ENCODE data around the gene KLK8.
A peak's percentile ranks its signal among the peaks of the same experiment; 100 is the strongest.
"Not testable (repeated sequence)": the region's sequence is repeated elsewhere in the genome, so short reads cannot be mapped to it uniquely, and the experiment has no call there.

KLK8 gene

DNA sequence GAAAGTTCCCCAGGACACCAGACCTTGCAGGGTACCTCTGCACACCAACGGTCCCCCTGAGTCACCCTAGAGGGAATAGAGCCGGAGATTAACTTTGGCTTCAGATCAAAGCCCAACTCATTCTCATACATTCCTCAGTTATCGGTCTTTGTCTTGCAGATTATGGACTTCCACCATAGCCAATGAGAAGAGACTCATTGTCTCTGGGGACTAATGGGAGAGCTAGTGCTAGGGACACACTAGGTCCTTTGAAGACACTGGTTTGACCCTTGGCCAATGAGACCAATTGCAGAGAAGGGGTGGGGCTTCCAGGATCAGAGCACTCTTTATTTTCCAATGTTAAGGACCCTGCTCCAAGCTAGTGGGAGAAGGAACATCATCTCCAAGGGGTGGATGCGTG, 23.8 kb downstream of the KLK8 start:
- Histone ChIP-seq H3K4me1 (no peaks in the 10 kb centered on the region), H3K79me2 (no peaks in the 10 kb centered on the region), H3K4me2 (ENCODE audit: low read length) (no peak overlapping the region), H3K27me3 (ENCODE audit: control insufficient read depth, insufficient read depth, low read length) (no peaks in the 10 kb centered on the region), H3K27ac (no peak overlapping the region), H2AFZ (no peak overlapping the region), H3K4me3 (ENCODE audit: low read depth, low read length) (no peak overlapping the region), H3K9me3 (ENCODE audit: control insufficient read depth, low read length) (no peaks in the 10 kb centered on the region), H3K9ac (no peak overlapping the region), H3K36me3 (ENCODE audit: control insufficient read depth, insufficient read depth, low read length) (no peaks in the 10 kb centered on the region)
- no peak for TF ChIP-seq CTCF (IDR thresholded peaks at IDR 0.05)

GRCh38 chr19:50975766-50976165, 25.6 kb downstream of the KLK8 start:
- Histone ChIP-seq H3K36me3 (ENCODE audit: control insufficient read depth, insufficient read depth, low read length) (no peaks in the 10 kb centered on the region), H3K79me2 (no peaks in the 10 kb centered on the region), H3K9ac (no peak overlapping the region), H3K4me3 (ENCODE audit: low read depth, low read length) (no peak overlapping the region), H3K27ac (no peak overlapping the region), H2AFZ (peak overlapping the region; percentile 50), H3K9me3 (ENCODE audit: control insufficient read depth, low read length) (no peaks in the 10 kb centered on the region), H3K4me2 (ENCODE audit: low read length) (no peak overlapping the region), H3K27me3 (ENCODE audit: control insufficient read depth, insufficient read depth, low read length) (no peaks in the 10 kb centered on the region), H3K4me1 (no peaks in the 10 kb centered on the region)
- TF ChIP-seq CTCF (IDR thresholded peaks at IDR 0.05) = no peak

DNA sequence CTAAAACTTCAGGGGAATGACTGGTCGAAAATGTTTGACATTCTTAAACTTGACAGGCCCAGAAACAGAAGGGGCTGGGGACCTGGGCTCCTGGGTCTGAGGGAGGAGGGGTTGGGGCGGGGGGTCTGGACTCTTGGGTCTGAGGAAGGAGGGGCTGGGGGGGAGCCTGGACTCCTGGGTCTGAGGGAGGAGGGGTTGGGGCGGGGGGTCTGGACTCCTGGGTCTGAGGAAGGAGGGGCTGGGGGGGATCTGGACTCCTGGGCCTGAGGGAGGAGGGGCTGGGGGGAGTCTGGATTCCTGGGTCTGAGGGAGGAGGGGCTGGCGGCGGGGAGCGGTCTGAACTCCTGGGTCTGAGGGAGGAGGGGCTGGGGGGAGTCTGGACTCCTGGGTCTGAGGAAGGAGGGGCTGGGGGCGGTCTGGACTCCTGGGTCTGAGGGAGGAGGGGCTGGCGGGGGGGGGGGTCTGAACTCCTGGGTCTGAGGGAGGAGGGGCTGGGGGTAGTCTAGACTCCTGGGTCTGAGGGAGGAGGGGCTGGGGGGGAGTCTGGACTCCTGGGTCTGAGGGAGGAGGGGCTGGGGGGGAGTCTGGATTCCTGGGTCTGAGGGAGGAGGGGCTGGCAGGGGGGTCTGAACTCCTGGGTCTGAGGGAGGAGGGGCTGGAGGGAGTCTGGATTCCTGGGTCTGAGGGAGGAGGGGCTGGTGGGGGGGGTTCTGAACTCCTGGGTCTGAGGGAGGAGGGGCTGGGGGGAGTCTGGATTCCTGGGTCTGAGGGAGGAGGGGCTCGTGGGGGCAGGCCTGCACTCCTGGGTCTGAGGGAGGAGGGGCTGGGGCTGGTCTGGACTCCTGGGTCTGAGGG, 26.5 kb downstream of the KLK8 start:
- Histone ChIP-seq H3K4me2 (ENCODE audit: low read length) (no peak overlapping the region), H2AFZ (no peak overlapping the region), H3K27me3 (ENCODE audit: control insufficient read depth, insufficient read depth, low read length) (no peaks in the 10 kb centered on the region), H3K9ac (no peak overlapping the region), H3K4me3 (ENCODE audit: low read depth, low read length) (no peak overlapping the region), H3K4me1 (no peaks in the 10 kb centered on the region), H3K36me3 (ENCODE audit: control insufficient read depth, insufficient read depth, low read length) (no peaks in the 10 kb centered on the region), H3K79me2 (no peaks in the 10 kb centered on the region), H3K9me3 (ENCODE audit: control insufficient read depth, low read length) (no peaks in the 10 kb centered on the region), H3K27ac (no peak overlapping the region)
- no peak for TF ChIP-seq CTCF (IDR thresholded peaks at IDR 0.05)

DNA sequence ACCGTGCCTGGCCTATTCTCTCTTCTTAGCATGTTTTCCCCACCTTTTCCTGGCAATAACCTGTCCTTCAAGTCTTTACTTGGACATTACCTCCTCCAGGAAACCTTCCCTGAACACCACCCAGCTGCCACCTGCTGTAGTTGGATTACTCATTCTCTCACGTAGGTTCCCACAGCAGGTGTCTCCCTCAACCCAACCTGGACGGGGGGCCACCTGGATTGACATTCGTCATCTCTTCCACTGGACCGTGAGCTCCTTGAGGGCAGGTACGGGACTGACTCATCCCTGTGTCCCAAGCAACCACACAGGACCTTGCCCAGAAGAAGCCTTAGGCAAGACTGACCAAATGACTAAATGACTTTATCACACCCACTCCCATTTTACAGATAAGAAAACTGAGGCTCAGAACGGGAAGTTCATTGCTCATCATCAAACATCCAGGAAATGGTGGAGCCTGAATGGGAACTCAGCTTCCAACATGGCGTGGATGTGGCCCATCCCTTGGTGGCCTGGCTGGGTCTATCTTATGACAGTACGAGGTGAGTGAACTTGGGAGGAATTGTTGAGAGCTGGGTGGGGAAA, 28.5 kb downstream of the KLK8 start:
- Histone ChIP-seq H3K4me2 (ENCODE audit: low read length) (no peak overlapping the region), H3K27ac (no peak overlapping the region)

DNA sequence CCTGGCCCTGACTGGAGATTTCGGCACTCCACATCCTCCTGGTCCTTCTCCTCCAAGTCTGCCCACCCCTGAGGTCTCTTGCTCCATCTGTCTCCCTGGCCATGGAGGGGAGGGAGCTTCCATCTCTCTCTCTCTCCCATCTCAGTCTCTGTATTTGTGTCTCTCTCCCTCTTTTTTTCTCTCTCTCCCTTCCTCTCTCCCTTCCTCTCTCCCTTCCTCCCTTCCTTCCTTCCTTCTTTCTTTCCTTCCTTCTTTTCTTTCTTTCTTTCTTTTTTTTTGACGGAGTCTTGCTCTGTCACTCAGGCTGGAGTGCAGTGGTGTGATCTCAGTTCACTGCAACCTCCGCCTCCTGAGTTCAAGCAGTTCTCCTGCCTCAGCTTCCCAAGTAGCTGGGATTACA, 31.6 kb downstream of the KLK8 start:
- not testable (repeated sequence) for H3K4me2 ChIP-seq (ENCODE audit: low read length); H3K9ac ChIP-seq; H3K36me3 ChIP-seq (ENCODE audit: control insufficient read depth, insufficient read depth, low read length); H3K9me3 ChIP-seq (ENCODE audit: control insufficient read depth, low read length); H2AFZ ChIP-seq; H3K4me1 ChIP-seq; H3K79me2 ChIP-seq; H3K27ac ChIP-seq; H3K4me3 ChIP-seq (ENCODE audit: low read depth, low read length); H3K27me3 ChIP-seq (ENCODE audit: control insufficient read depth, insufficient read depth, low read length)

More for the DNA sequence above, 28.5 kb downstream of the KLK8 start:
- Histone ChIP-seq H3K36me3 (ENCODE audit: control insufficient read depth, insufficient read depth, low read length) (no peaks in the 10 kb centered on the region), H3K79me2 (no peaks in the 10 kb centered on the region), H3K4me1 (no peaks in the 10 kb centered on the region), H3K9me3 (ENCODE audit: control insufficient read depth, low read length) (no peaks in the 10 kb centered on the region), H2AFZ (no peak overlapping the region), H3K9ac (no peak overlapping the region), H3K27me3 (ENCODE audit: control insufficient read depth, insufficient read depth, low read length) (no peaks in the 10 kb centered on the region), H3K4me3 (ENCODE audit: low read depth, low read length) (no peak overlapping the region)
- no peak for TF ChIP-seq CTCF (IDR thresholded peaks at IDR 0.05)
